H1 (cell line): ENCODE results near the gene NMUR1. TPM values are rescaled to one million over a fixed set of nuclear protein-coding genes. Genes with fewer than 3 reads are reported as not detected.

Source experiments
- RXRA ChIP-seq: IDR thresholded peaks from 2 replicates; pipeline ENCODE4 v1.6.1; 2011; ENCODE audit warnings: low read depth, mild to moderate bottlenecking, low read length, moderate library complexity; ENCODE audit not compliant: insufficient read depth
- polyA plus RNA-seq, 7 experiments: library from polyadenylated mRNA; depleted of rRNA in 3 of 7; stranded (reverse) in 5 of 7; unstranded in 2 of 7; fragments of >200 nt in 5 of 7; fragments of 200-250 nt in 2 of 7; gene quantifications; 1 replicate in 5 of 7; 2 replicates in 1 of 7; 4 replicates in 1 of 7; pipeline versions ENCODE4 v1.2.1 to v1.2.3, GENCODE V29; 2011 to 2013; ENCODE audit warnings: missing spikeins in 2 of 7, mixed read lengths in 2 of 7
- total RNA-seq: library from RNA; stranded (reverse); fragmentation: NEBNext Ultra II Directional; extraction: Animal tissue kit (Norgen Biotek cat#: 25700); gene quantifications from 2 replicates; pipeline ENCODE4 v1.2.1, GENCODE V29; 2021

Gene NMUR1
- total and polyA plus RNA-seq, 2 of the 8 experiments (the other 6 are each of a cell fraction or from before 2014, with no cell fraction given) = 0.56 to 1.5 TPM

DNA sequence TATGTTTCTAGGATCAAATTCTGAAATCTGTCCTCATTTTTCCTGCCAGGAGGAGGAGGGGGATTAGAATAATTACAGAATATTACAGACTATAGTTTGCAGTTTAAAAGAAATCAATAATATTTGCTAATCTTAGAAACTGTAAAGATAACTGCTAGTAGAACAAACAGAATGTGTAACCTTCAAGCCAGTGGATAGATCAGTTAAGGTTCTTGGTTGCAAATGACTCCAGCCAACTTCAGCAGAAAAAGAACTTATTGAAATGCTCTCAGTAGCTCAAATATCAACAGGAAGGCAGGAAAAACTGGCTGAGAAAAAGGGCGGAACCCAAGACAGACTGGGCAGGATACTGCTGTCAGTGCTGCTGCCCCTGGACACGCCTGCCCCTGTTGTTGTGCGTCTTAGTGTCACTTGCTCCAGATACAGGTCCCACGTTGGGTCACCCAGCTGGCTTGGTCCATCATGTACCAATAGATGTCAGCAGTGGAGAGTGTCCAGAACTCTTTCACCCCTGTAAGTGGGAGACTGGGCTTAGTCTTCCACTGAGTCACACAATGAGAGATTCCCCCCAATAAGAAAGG is 10.2 kb downstream of the NMUR1 start (continued):
- no peak for TF ChIP-seq RXRA
